B cell (primary cell): ENCODE data around the gene MAP1LC3B2. TPM values are rescaled to one million over a fixed set of nuclear protein-coding genes. Genes with fewer than 3 reads are reported as not detected.

ENCODE experiments used
- ATAC-seq: fragments of 200-7000 bp; cut with Tn5 transposase; one replicate; pipeline ENCODE4 v1.10.0; 2021; ENCODE audit warnings: low read depth, mild to moderate bottlenecking, moderate number of reproducible peaks, moderate library complexity
- CTCF ChIA-PET: fragments of 350-600 bp; sonication (Branson Sonifier 250); formaldehyde crosslinking; loops from one replicate; lab custom pipeline; 2021; ENCODE audit warnings: antibody characterized with exemption, inconsistent platforms; lab: Charles Lee
- POLR2A ChIA-PET: fragments of 350-600 bp; sonication (Branson Sonifier 250); formaldehyde crosslinking; loops from one replicate; lab custom pipeline; 2021; ENCODE audit warnings: antibody characterized with exemption; lab: Charles Lee
- DNase-seq: peaks from one replicate; pipeline ENCODE4 v3.0.0; 2013
- H2AFZ ChIP-seq: 2 replicates; pipeline ENCODE4 v1.6.1; 2012; ENCODE audit warnings: mild to moderate bottlenecking, low read depth, low read length; ENCODE audit not compliant: insufficient read depth, poor library complexity, severe bottlenecking
- H3K27ac ChIP-seq, 2 donors: 1 replicate in 1 of 2; 2 replicates in 1 of 2; pipeline ENCODE4 v1.5.1; 2012 to 2013; ENCODE audit warnings: low read length in 2 of 2, mild to moderate bottlenecking in 2 of 2, moderate library complexity in 1 of 2
- H3K27me3 ChIP-seq, 4 experiments: fragments of 200-600 bp in 1 of 4; sonication (generic) in 1 of 4; replicated peaks in 1 of 4; 1 replicate in 2 of 4; 2 replicates in 2 of 4; pipeline versions ENCODE4 v1.6.1 to v1.7.0; 2013 to 2016; ENCODE audit warnings: low read length in 3 of 4, mild to moderate bottlenecking in 2 of 4, mixed read lengths in 1 of 4, moderate library complexity in 1 of 4; ENCODE audit not compliant: insufficient read depth in 4 of 4, control insufficient read depth in 3 of 4; ENCODE audit errors: control extremely low read depth in 1 of 4
- H3K36me3 ChIP-seq, 2 experiments: replicated peaks in 1 of 2; 1 replicate in 1 of 2; 2 replicates in 1 of 2; pipeline versions ENCODE4 v1.6.1 to v1.7.1; 2013; ENCODE audit warnings: low read length in 1 of 2; ENCODE audit not compliant: insufficient read depth in 2 of 2, control insufficient read depth in 1 of 2; ENCODE audit errors: control extremely low read depth in 1 of 2, extremely low read depth in 1 of 2
- H3K4me1 ChIP-seq, 2 donors: fragments of 200-600 bp in 1 of 2; sonication (generic) in 1 of 2; 1 replicate in 1 of 2; 2 replicates in 1 of 2; pipeline versions ENCODE4 v1.5.1 to v1.6.1; 2013 to 2017; ENCODE audit warnings: low read length in 2 of 2; ENCODE audit not compliant: control insufficient read depth in 2 of 2, insufficient read depth in 2 of 2
- H3K4me2 ChIP-seq: replicated peaks from 2 replicates; pipeline ENCODE3; 2012; ENCODE audit warnings: mild to moderate bottlenecking, low read depth, low read length; ENCODE audit not compliant: poor library complexity, severe bottlenecking
- H3K4me3 ChIP-seq, 5 experiments: fragments of 200-600 bp in 1 of 5; sonication (generic) in 1 of 5; 1 replicate in 3 of 5; 2 replicates in 2 of 5; pipeline versions ENCODE4 v1.5.1 to v1.7.0; 2011 to 2016; ENCODE audit warnings: low read length in 4 of 5, mild to moderate bottlenecking in 4 of 5, low read depth in 2 of 5, control low read depth in 1 of 5, moderate library complexity in 1 of 5; ENCODE audit not compliant: insufficient read depth in 1 of 5; ENCODE audit errors: control extremely low read depth in 1 of 5, extremely low read depth in 1 of 5
- H3K79me2 ChIP-seq: fragments of 200-600 bp; sonication (generic); one replicate; pipeline ENCODE4 v1.6.0; 2016; ENCODE audit warnings: low read length; ENCODE audit not compliant: control insufficient read depth, insufficient read depth
- H3K9ac ChIP-seq: fragments of 200-600 bp; sonication (generic); 2 replicates; pipeline ENCODE4 v1.6.1; 2017; ENCODE audit warnings: mild to moderate bottlenecking, low read length, moderate library complexity
- H3K9me3 ChIP-seq, 3 donors: one replicate each; pipeline versions ENCODE4 v1.6.1 to v1.7.1; 2013; ENCODE audit warnings: low read length in 2 of 3; ENCODE audit not compliant: control insufficient read depth in 2 of 3, insufficient read depth in 1 of 3; ENCODE audit errors: control extremely low read depth in 1 of 3
- H4K20me1 ChIP-seq: 2 replicates; pipeline ENCODE4 v1.6.0; 2012; ENCODE audit warnings: mild to moderate bottlenecking, low read length; ENCODE audit not compliant: insufficient read depth, control insufficient read depth, poor library complexity, severe bottlenecking
- H3K27ac Mint-ChIP-seq: one replicate; pipeline ENCODE4 v1.8.0; 2021; ENCODE audit warnings: mixed read lengths
- H3K27me3 Mint-ChIP-seq: one replicate; pipeline ENCODE4 v1.8.0; 2021; ENCODE audit warnings: mixed read lengths
- H3K4me1 Mint-ChIP-seq: one replicate; pipeline ENCODE4 v1.8.0; 2021; ENCODE audit warnings: mixed read lengths
- H3K4me3 Mint-ChIP-seq: one replicate; pipeline ENCODE4 v1.8.0; 2021; ENCODE audit warnings: mixed read lengths
- H3K9me3 Mint-ChIP-seq: one replicate; pipeline ENCODE4 v1.8.0; 2022; ENCODE audit warnings: mixed read lengths; ENCODE audit not compliant: insufficient read depth
- CTCF ChIP-seq: fragments of 200-600 bp; IDR thresholded peaks from one replicate; pipeline ENCODE4 v1.8.0; 2022; ENCODE audit warnings: antibody characterized with exemption, mild to moderate bottlenecking
- EZH2 ChIP-seq: IDR thresholded peaks from 2 replicates; pipeline ENCODE4 v1.6.1; 2012; ENCODE audit warnings: borderline replicate concordance, low read depth, mild to moderate bottlenecking, moderate library complexity, low read length; ENCODE audit not compliant: insufficient read depth, poor library complexity, severe bottlenecking
- WGBS: methylation state at CpG from one replicate; pipeline ENCODE4 v1.1.5; 2013; ENCODE audit warnings: missing lambda C conversion rate; ENCODE audit not compliant: insufficient coverage; 5-methylcytosine and 5-hydroxymethylcytosine counted together
- intact Hi-C: fragments of 100-400 bp; cut with micrococcal nuclease; formaldehyde crosslinking; loops from one replicate; pipeline ENCODE4 v1.10.0; 2022
- polyA plus RNA-seq: library from polyadenylated mRNA; depleted of rRNA; stranded (reverse); fragments of >200 nt; gene quantifications from 2 replicates; pipeline ENCODE4 v1.2.3, GENCODE V29; 2012
- total RNA-seq, 2 donors: library from RNA; stranded (reverse); fragments of 120-200 nt in 1 of 2; gene quantifications; 1 replicate in 1 of 2; 2 replicates in 1 of 2; pipeline versions ENCODE4 v1.2.3 to v1.2.4, GENCODE V29; 2013 to 2022

MAP1LC3B2 gene
- total and polyA plus RNA-seq, 2 donors (not counting 1 experiment from before 2014, with no cell fraction given) = 0.28 to 1.0 TPM

DNA sequence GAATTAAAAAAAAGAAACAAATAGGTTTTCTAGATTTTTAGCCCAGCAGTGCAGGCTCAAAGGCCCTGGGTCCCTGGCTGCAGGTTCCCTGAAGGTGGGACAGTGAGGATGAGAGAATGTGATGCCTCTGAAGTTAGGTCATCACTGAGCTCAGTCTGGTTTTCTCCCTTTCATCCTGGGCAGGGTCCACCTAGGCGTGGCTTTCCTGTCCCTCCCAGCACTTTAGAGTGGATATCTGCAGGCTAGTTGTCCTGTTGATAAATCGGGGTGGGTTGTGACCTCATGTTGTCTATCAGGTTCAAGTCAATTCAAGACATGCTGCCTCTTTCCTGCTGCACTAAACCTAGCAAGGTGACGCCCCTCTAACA, 60.9 kb downstream of the MAP1LC3B2 start:
- no peak for TF ChIP-seq CTCF
- TF ChIP-seq EZH2 = no peak
- Mint-ChIP-seq H3K27me3 (peaks cover 6% of the 10 kb centered on the region), H3K4me3 (no peak overlapping the region), H3K27ac (no peak overlapping the region), H3K4me1 (no peaks in the 10 kb centered on the region), H3K9me3 (peaks cover 2% of the 10 kb centered on the region)
- no peak for DNase-seq
- Histone ChIP-seq H3K4me2 (no peak overlapping the region), H3K27me3 (no peaks in the 10 kb centered on the region), H3K9ac (no peak overlapping the region), H2AFZ (no peak overlapping the region), H3K4me1 (no peaks in the 10 kb centered on the region), H3K79me2 (no peaks in the 10 kb centered on the region), H3K36me3 (no peaks in the 10 kb centered on the region), H3K4me3 (no peak overlapping the region), H3K27ac (no peak overlapping the region), H3K9me3 (peaks cover 0 to 28% (median 16%) of the 10 kb centered on the region in 3 donors), H4K20me1 (no peaks in the 10 kb centered on the region)
- ATAC-seq = no peak
- ChIA-PET POLR2A (no interaction called here), CTCF (interaction anchor here (1.2 kb wide), 1 partner anchor 271 kb away, joined by 3 read pairs; no protein-coding TSS in a partner anchor)
- 92% methylated on average over 2 of the region's 3 CpGs for WGBS
- intact Hi-C loops = no loop called here

- no peaks in the 10 kb centered on the region for H3K36me3 ChIP-seq
- TF ChIP-seq CTCF (no peak), EZH2 (no peak)
- H3K4me3 ChIP-seq = no peak overlapping the region
- no peak for DNase-seq
- no peaks in the 10 kb centered on the region for H3K79me2 ChIP-seq
- no peak for ATAC-seq
- intact Hi-C loops = no loop called here
- H3K27me3 ChIP-seq = no peaks in the 10 kb centered on the region
- H3K9ac ChIP-seq = no peak overlapping the region
- no peak overlapping the region for H3K27ac Mint-ChIP-seq
- peaks cover 0 to 25% (median 16%) of the 10 kb centered on the region in 3 donors for H3K9me3 ChIP-seq
- H3K4me1 Mint-ChIP-seq = no peaks in the 10 kb centered on the region
- CTCF ChIA-PET = interaction anchor here (1.2 kb wide), 1 partner anchor 270 kb away, joined by 3 read pairs; no protein-coding TSS in a partner anchor
- no peak overlapping the region for H2AFZ ChIP-seq
- H3K4me3 Mint-ChIP-seq = no peak overlapping the region
- H3K27me3 Mint-ChIP-seq = peaks cover 6% of the 10 kb centered on the region
- WGBS = 88% methylated on average over 15 of the region's 16 CpGs
- no peaks in the 10 kb centered on the region for H4K20me1 ChIP-seq
- H3K4me2 ChIP-seq = no peak overlapping the region
- no peak overlapping the region for H3K27ac ChIP-seq
- H3K4me1 ChIP-seq = no peaks in the 10 kb centered on the region
- peaks cover 2% of the 10 kb centered on the region for H3K9me3 Mint-ChIP-seq
- POLR2A ChIA-PET = no interaction called here
Measured at GRCh38 chr12:116620492-116621191, 61.5 kb downstream of the MAP1LC3B2 start.
